ENCODE measurements around the gene FAM156A.
"Not testable (repeated sequence)": the region's sequence is repeated elsewhere in the genome, so short reads cannot be mapped to it uniquely, and the experiment has no call there.

The FAM156A gene, protein sequence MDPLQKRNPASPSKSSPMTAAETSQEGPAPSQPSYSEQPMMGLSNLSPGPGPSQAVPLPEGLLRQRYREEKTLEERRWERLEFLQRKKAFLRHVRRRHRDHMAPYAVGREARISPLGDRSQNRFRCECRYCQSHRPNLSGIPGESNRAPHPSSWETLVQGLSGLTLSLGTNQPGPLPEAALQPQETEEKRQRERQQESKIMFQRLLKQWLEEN

DNA sequence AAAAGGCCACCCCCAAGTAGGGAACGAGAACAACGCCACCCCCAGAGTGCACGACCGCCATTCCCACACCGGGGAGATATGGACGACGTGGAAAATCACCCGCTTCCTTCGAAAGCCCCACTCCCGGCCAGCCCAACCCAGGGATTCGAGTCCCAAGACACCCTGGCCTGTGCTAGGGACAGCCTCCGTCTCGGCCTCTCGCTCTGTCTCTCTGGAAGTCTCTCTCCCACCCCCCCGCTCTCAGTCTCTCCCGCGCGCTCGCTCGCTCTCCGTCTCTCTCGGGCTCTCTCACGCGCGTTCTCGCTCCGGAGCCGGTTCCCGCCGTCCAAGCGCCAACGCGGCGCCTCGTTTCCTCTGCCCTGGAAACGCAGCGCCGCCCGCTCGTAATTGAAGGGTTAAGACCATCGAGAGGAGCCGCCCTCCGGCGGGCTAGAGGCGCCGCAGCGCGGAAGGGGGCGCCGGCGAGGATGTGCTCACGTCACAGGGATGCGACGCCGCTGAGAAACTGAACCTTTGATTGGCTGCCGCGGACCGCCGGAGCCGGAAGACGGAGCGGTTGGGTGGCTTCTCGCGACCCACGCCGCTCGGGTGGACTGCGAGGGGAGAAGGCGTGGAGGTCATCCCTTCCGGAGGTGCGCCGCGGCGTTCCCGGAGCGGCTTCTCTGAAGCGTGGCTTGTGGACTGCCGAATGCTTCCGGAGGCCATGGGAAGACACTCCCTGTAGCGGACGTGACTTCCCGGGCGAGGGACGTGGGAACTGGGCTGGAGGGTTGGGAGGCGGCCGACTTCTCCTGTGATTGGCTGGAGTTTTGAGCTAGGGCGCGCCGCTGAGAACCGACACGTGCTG lies at the start of gene FAM156A:
TSS of gene FAM156A (minus strand) at position 406 of the 847 bp plus-strand sequence. CDS start 9,930 bp downstream, outside the sequence.
- not testable (repeated sequence) for FAIRE-seq

DNA sequence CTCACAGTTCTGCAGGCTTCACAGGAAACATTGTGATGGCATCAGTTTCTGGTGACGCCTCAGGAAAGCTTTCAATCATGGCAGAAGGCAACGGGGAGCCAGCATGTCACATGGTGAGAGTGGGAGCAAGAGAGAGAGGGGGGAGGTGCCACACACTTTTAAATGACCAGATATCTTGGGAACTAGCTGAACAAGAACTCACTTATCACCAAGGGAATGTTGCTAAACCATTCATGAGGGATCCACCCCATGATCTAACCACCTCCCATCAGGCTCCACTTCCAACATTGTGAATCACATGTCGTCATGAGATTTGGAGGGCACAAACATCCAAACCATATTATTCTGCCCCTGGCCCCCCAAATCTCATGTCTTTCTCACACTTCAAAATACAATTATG lies 47.0 kb upstream of the FAM156A start:
- no peak for TF ChIP-seq POLR2A (IDR thresholded peaks at IDR 0.05; ENCODE audit: low read depth, low read length)
- DNase-seq (ENCODE audit: insufficient read length, low spot score) (no peak), FAIRE-seq (no peak)

More for the DNA sequence above, at the start of gene FAM156A:
- DNase-seq (ENCODE audit: insufficient read length, low spot score) = not testable (repeated sequence)

DNA sequence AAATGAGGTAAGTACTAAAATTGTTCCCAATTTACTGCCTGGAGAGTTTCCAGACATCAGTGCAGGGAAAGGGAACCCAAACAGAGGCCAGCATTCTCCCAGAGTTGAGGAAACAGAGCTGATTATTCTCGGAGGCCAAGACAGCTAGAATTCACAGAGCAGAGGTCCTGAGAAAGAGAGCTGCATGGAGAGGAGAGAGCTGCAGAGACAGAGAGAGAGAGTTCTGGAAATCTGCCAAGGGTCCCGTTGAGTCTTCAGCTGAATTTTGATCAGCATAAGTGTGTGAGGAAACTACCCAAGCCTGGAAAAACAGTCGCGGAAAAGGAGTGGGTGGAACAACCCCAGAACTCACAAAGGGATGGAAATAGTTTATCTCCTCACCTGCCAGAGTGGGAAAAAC lies 46.5 kb upstream of the FAM156A start:
- DNase-seq (ENCODE audit: insufficient read length, low spot score) = no peak
- no peak for TF ChIP-seq POLR2A (IDR thresholded peaks at IDR 0.05; ENCODE audit: low read depth, low read length)
- no peak for FAIRE-seq

DNA sequence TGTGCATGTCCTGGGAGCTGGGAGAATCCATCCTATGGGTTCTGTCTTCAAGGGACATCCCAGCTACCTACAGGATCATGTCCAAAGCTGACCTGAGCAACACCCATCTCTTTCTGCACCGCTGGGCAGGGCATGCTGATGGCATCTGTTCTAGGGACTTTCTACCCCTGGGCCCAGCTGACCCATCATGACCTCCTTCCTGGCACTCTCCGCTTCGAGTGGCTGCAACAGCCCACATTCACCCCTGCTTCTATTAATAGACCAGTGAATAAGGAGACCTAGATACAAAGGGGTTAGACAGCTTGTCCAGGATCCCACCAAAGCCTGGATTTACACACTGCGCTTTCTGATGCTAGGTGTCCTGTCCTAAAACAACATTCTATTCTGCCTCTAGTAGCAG lies 45.7 kb upstream of the FAM156A start:
- FAIRE-seq (no peak), DNase-seq (ENCODE audit: insufficient read length, low spot score) (no peak)
- no peak for TF ChIP-seq POLR2A (IDR thresholded peaks at IDR 0.05; ENCODE audit: low read depth, low read length)

DNA sequence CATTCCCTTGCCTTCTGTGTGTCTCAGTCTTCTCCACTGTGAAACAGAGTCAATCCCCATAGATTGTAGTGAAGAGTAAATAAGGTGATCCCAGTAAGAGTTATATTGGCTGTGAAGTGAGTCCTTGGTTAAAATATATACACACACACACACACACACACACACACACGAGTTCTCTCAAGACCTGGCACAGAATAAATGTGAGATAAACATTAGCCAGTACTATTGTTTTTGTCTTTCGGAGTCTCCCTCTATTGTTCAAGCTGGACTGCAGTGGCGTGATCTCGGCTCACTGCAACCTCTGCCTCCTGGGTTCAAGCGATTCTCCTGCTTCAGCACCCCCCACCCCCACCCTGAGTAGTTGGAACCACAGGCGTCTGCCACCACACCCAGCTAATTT lies 44.8 kb upstream of the FAM156A start:
- DNase-seq (ENCODE audit: insufficient read length, low spot score) (no peak), FAIRE-seq (no peak)
- TF ChIP-seq POLR2A (IDR thresholded peaks at IDR 0.05; ENCODE audit: low read depth, low read length) = no peak

DNA sequence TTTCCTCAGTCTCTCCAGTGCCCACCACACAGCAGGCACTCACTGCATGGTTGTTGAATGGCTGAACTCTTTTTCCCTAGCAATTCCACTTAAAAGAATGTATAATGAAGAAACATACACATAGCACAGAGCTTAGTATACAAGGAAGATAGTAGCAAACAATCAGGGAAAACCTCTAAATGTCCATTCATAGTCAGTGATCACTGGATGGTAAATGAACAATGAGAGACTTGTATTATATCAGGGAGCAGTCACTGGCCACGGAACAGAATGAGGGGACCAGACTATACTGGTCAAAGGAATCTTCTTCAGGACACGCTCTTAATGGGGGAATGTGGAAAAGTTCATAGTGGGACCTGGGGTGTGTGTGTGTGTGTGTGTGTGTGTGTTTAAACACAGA lies 43.6 kb upstream of the FAM156A start:
- FAIRE-seq (no peak), DNase-seq (ENCODE audit: insufficient read length, low spot score) (no peak)
- TF ChIP-seq POLR2A (IDR thresholded peaks at IDR 0.05; ENCODE audit: low read depth, low read length) = no peak

DNA sequence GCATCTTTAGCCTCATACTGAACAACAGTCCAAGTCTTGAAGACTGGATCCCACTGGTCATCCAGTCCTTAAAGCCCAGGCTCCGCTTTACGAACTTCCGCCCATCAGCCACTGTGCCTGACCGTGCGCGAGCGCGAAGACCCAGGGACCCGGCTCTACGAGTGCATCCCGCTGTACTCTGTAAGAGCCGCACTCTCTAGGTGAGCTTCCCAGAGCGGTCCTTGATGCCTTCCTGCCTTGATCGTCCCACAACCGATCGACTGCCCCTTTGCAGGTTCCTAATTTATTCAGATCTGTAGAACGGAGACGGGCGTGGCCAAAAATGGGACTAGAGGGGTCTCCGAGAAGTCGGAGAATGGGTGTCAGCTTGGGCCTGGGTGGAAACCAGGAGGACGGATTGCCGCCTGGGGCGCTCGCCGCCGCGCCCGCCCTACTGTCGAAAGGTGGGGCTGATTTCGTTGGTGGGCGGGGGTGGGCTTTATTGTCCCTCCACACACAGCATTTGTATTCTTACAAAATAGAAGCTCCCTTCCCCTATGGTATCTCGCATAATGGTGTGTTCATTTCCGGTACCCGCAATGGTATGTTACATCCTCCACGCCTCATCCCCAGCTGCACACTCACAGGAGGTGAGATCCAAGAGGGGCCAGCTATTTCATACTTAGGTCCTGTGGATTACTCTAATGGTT lies 42.3 kb upstream of the FAM156A start:
- no peak for TF ChIP-seq POLR2A (IDR thresholded peaks at IDR 0.05; ENCODE audit: low read depth, low read length)
- no peak for FAIRE-seq
- DNase-seq (ENCODE audit: insufficient read length, low spot score) = no peak

DNA sequence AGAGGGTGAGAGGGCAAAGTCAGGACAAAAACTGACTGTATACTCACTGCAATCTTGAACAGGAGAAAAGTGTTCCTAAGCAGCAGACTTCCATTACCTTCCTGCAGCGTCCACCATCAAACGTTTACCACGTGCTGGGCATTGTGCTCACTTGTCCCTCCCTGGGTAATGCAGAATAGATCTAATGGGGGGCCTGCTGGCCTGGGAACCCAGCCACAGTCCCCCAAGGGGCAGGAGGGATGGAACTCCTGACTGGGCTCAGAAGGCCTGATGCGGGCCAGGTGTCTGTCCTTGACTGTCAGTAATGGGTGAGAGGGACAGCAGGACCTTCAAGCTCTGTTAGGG lies 37.6 kb upstream of the FAM156A start:
- FAIRE-seq (no peak), DNase-seq (ENCODE audit: insufficient read length, low spot score) (no peak)
- TF ChIP-seq POLR2A (IDR thresholded peaks at IDR 0.05; ENCODE audit: low read depth, low read length) = no peak

DNA sequence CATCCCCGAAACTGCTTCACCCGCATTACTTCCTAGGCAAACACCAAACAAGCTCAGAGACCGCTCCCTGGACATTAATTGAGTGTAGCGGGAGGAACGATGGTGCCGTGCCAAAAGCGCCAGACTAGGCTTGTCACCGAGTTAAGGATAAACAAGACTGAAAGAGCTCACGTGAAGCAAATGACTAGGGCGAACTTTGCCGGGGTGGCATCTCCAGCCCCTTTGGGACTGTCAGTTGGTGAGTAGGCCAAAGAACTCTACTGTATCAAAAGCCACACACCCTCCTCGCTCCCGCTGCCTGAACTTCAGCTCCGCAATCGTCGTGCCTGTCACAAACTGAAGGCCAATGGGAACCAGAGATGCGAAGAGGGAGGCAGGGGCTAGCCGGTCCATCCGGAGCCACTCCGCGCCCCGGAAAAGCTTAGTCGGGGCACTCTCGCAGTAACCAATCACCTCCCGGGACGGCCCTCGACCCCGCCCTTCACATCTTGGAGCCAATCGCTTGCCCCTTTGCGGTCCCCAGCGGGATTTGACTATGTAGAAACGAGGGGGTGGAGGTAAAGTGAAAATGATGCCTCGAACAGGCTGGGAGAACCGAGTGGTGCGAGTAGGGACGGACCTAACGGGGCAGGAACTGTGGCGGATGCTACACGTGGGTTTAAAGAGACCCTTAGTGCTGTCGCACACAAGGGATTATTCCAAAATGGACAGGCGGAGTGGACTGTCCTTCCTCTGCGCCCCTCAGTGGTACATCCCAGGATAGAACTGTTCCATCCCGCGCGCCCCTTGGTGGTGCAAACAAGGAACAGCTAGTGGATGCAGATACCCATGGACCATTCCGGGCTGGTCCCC lies 37.0 kb upstream of the FAM156A start:
- peak; percentile 41 for TF ChIP-seq POLR2A (IDR thresholded peaks at IDR 0.05; ENCODE audit: low read depth, low read length)
- FAIRE-seq (no peak), DNase-seq (ENCODE audit: insufficient read length, low spot score) (peak; percentile 35)

DNA sequence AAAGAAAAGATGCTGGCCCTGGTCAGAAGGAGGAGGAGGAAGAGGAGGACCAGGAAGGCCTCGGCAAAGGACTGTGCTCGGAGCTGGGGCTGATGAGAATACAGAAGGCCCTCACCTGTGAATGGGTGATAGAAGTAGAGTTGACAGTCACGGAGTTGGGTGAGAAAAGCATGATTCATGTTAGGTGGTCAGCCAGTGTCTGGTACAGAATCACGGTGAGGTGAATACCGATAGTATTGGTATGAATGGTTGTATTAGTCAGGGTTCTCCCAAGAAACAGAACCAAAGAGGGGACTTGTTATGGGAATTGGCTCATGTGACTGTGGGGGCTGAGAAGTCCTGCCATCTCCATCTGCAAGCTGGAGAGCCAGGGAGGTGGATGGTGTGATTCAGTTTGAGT lies 32.5 kb upstream of the FAM156A start:
- DNase-seq (ENCODE audit: insufficient read length, low spot score) (no peak), FAIRE-seq (no peak)
- TF ChIP-seq POLR2A (IDR thresholded peaks at IDR 0.05; ENCODE audit: low read depth, low read length) = no peak

DNA sequence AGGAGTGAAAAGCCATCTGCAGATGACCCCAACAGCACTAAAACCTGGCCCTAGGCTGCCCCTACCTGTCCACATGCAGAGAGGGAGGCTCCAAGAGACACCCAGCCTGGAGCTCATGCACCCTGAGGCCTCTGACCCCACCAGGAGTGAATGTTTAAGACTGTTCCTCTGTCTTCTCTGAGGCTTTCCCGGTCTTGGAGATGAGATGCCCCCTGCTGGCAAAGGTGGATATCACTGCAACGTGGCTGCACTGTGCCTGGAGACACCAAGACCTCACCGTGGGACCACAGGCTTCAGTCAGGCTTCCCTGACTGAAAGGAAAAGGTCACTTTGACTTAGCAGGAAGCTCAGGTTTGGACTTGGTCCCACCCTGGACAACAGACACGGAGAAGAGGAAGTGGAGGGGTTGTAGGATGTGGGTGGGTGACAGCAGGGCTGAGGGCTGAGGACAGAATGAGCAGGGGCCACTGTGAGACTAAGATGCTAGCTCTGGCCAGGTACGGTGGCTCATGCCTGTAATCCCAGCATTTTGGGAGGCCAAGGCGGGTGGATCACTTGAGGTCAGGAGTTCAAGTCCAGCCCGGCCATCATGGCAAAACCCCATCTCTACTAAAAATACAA lies 31.8 kb upstream of the FAM156A start:
- DNase-seq (ENCODE audit: insufficient read length, low spot score); FAIRE-seq: not testable (repeated sequence)

DNA sequence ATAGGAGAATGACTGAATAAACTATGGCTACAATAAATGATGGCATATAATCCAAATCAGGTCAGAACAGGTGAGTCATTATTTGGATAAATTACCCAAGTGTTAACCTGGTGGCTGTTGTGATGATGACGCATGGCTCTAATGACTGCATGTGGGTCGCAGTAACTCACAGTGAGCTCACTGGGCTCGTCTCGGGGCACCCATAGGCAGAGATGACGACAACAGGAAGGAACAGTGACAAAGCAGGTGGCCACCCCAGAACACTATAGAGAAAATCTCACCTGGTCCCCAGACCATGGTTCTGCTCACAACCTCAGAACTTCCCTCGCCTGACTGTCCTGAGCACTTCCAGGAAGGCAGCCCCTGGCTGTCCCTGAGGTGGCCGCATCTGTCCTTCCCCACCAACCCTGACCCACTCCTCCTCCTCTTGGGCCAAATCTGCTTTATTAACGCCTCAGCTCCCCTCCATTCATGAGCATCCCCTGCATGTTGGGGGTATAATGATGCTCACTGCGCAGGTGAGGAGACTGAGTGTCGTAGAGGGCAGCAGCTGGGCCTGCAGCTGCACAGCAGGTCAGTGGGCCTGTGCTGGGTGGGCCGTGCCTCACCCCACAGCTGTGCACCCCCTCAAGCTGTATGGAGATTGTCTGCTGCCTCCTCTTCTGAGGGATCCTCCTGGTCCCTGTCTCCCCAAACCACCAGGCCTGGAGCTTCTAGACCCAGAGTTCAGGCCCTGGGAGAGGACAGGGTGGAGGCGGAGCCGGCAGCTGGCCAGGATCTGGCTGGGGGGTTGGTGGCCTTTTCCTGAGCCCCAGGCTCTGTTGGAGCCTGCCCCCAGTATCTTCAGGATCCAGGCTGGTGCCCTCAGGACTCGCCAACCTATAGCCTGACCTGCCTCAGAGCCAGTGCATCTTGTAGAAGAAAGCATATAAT lies 30.9 kb upstream of the FAM156A start:
- FAIRE-seq (no peak), DNase-seq (ENCODE audit: insufficient read length, low spot score) (no peak)
- TF ChIP-seq POLR2A (IDR thresholded peaks at IDR 0.05; ENCODE audit: low read depth, low read length) = no peak

All from H54 (cell line).